Upper lobe of left lung (tissue), 4 donors: Measurements from ENCODE around the gene CAPN12.

Experiments
- CTCF ChIP-seq, 6 experiments: fragments of 450-650 bp in 4 of 6; fragments of 200-600 bp in 2 of 6; sonication (generic) in 2 of 6; IDR thresholded peaks; one replicate each; pipeline ENCODE4 v1.5.1; 2016 to 2019; ENCODE audit warnings: antibody characterized with exemption in 6 of 6
- POLR2A ChIP-seq, 4 donors: fragments of 450-650 bp; IDR thresholded peaks; one replicate each; pipeline ENCODE4 v1.5.1; 2016 to 2017; ENCODE audit warnings: antibody characterized with exemption in 4 of 4, mild to moderate bottlenecking in 2 of 4
- POLR2AphosphoS5 ChIP-seq, 2 donors: sonication (generic); formaldehyde crosslinking; IDR thresholded peaks; one replicate each; pipeline ENCODE4 v1.5.1; 2017; ENCODE audit warnings: antibody characterized with exemption in 2 of 2

- TF ChIP-seq CTCF (IDR thresholded peaks at IDR 0.05) (no peak), POLR2AphosphoS5 (IDR thresholded peaks at IDR 0.05) (no peak), POLR2A (IDR thresholded peaks at IDR 0.05) (no peak)
Observed at GRCh38 chr19:38793177-38793576, 48.9 kb upstream of the CAPN12 start.
